GM12878 (cell line): ENCODE results near the gene ZNF281. TPM values are rescaled to one million over a fixed set of nuclear protein-coding genes. Genes with fewer than 3 reads are reported as not detected.

ENCODE experiments used
- ATAC-seq: fragments of 200-7000 bp; cut with Tn5 transposase; 3 replicates; pipeline ENCODE4 v1.9.1; 2020; ENCODE audit warnings: mild to moderate bottlenecking, moderate library complexity
- BruUV-seq: library from RNA; stranded (reverse); fragments of 400-500 nt; replicated peaks from 2 replicates; lab custom pipeline; 2021; lab: Mats Ljungman, UMichigan
- CTCF ChIA-PET: fragments of 300-600 bp; sonication (Branson Sonifier 250); formaldehyde crosslinking; extraction: SDS; loops from one replicate; lab custom pipeline; 2021; ENCODE audit warnings: inconsistent platforms; lab: Yijun Ruan, JAX
- POLR2A ChIA-PET: fragments of 350-600 bp; formaldehyde crosslinking; extraction: SDS; loops from one replicate; lab custom pipeline; 2021; ENCODE audit warnings: inconsistent platforms; lab: Charles Lee
- RAD21 ChIA-PET: fragments of 300-600 bp; sonication (Branson Sonifier 250); formaldehyde crosslinking; loops from one replicate; lab custom pipeline; 2023; ENCODE audit warnings: antibody characterized with exemption; ENCODE audit not compliant: unreplicated experiment; lab: Charles Lee
- SMC1A ChIA-PET: fragments of 300-600 bp; sonication (Branson Sonifier 250); formaldehyde crosslinking; loops from one replicate; lab custom pipeline; 2023; ENCODE audit not compliant: unreplicated experiment, uncharacterized antibody; lab: Charles Lee
- DNase-seq: peaks from one replicate; pipeline ENCODE4 v3.0.0-alpha.2; 2011; ENCODE audit warnings: low read depth, low spot score
- FAIRE-seq: peaks from 3 replicates; lab custom pipeline; 2011; peaks lifted over from hg19 to GRCh38; lab: Jason Lieb, UNC
- H2AFZ ChIP-seq: 2 replicates; pipeline ENCODE4 v1.6.0; 2011; ENCODE audit warnings: low read depth, low read length, control low read depth; ENCODE audit not compliant: control insufficient read depth
- H3K27ac ChIP-seq: 2 replicates; pipeline ENCODE4 v1.5.1; 2011; ENCODE audit warnings: control low read depth; ENCODE audit not compliant: control insufficient read depth, insufficient read depth
- H3K27me3 ChIP-seq, 2 experiments: replicated peaks in 1 of 2; 2 replicates each; pipeline versions ENCODE4 v1.6.0 to v1.6.1; 2011; ENCODE audit warnings: low read length in 1 of 2; ENCODE audit not compliant: control insufficient read depth in 2 of 2, insufficient read depth in 2 of 2
- H3K36me3 ChIP-seq, 2 experiments: 2 replicates each; pipeline ENCODE4 v1.5.1; 2011; ENCODE audit warnings: low read length in 1 of 2; ENCODE audit not compliant: control insufficient read depth in 2 of 2, insufficient read depth in 2 of 2
- H3K4me1 ChIP-seq: 2 replicates; pipeline ENCODE4 v1.6.1; 2011; ENCODE audit warnings: mild to moderate bottlenecking, low read length, moderate library complexity, mixed read lengths; ENCODE audit not compliant: control insufficient read depth, insufficient read depth
- H3K4me2 ChIP-seq: 2 replicates; pipeline ENCODE4 v1.6.0; 2011; ENCODE audit warnings: control low read depth; ENCODE audit not compliant: control insufficient read depth, insufficient read depth
- H3K4me3 ChIP-seq: fragments of 200-600 bp; sonication (generic); 2 replicates; pipeline ENCODE4 v1.5.1; 2016
- H3K79me2 ChIP-seq: 2 replicates; pipeline ENCODE4 v1.6.0; 2011; ENCODE audit warnings: low read length; ENCODE audit not compliant: control insufficient read depth, insufficient read depth
- H3K9ac ChIP-seq: 2 replicates; pipeline ENCODE4 v1.8.0; 2011; ENCODE audit warnings: low read length, control low read depth, mixed read lengths; ENCODE audit not compliant: control insufficient read depth, insufficient read depth
- H3K9me3 ChIP-seq: replicated peaks from 3 replicates; pipeline ENCODE4 v1.5.1; 2011; ENCODE audit warnings: mild to moderate bottlenecking, low read length; ENCODE audit not compliant: control insufficient read depth, insufficient read depth
- H4K20me1 ChIP-seq: 2 replicates; pipeline ENCODE4 v1.6.0; 2011; ENCODE audit not compliant: control insufficient read depth, insufficient read depth
- CHD1 ChIP-seq: IDR thresholded peaks from 2 replicates; pipeline ENCODE4 v1.6.1; 2012; ENCODE audit warnings: low read depth, low read length, improper control_type of control experiment
- GATAD2B ChIP-seq: fragments of 450-650 bp; conservative IDR thresholded peaks from 2 replicates; pipeline ENCODE4 v1.6.1; 2017; ENCODE audit warnings: low read depth, mild to moderate bottlenecking, moderate library complexity
- HCFC1 ChIP-seq: fragments of 150-350 bp; IDR thresholded peaks from 2 replicates; pipeline ENCODE4 v1.6.1; 2014; ENCODE audit warnings: low read length
- JUND ChIP-seq: IDR thresholded peaks from 2 replicates; pipeline ENCODE4 v1.6.1; 2012; ENCODE audit warnings: low read depth, mild to moderate bottlenecking, low read length, improper control_type of control experiment, moderate library complexity
- SIN3A ChIP-seq: IDR thresholded peaks from 2 replicates; pipeline ENCODE4 v1.6.1; 2012; ENCODE audit warnings: low read depth, low read length, improper control_type of control experiment
- SKIL ChIP-seq: fragments of 450-650 bp; IDR thresholded peaks from 2 replicates; pipeline ENCODE4 v1.6.1; 2017; ENCODE audit warnings: mild to moderate bottlenecking, low read depth, inconsistent platforms; ENCODE audit not compliant: poor library complexity, severe bottlenecking
- USF2 ChIP-seq: IDR thresholded peaks from 2 replicates; pipeline ENCODE4 v1.6.1; 2011; ENCODE audit warnings: low read depth, low read length, improper control_type of control experiment, borderline replicate concordance
- ZNF687 ChIP-seq: fragments of 450-650 bp; IDR thresholded peaks from 2 replicates; pipeline ENCODE4 v1.6.1; 2017; ENCODE audit warnings: mild to moderate bottlenecking, moderate library complexity
- WGBS: methylation state at CpG from one replicate; pipeline ENCODE4 v1.1.6; 2016; ENCODE audit warnings: low lambda C conversion rate; ENCODE audit not compliant: insufficient replicate concordance, insufficient coverage; ENCODE audit errors: missing lambda C conversion rate; 5-methylcytosine and 5-hydroxymethylcytosine counted together
- in situ Hi-C: fragments of 300-500 bp; cut with MboI; formaldehyde crosslinking; loops from 9 replicates; pipeline ENCODE4 v1.14.3; 2018; ENCODE audit warnings: mixed read lengths
- intact Hi-C: fragments of 100-400 bp; cut with micrococcal nuclease; formaldehyde crosslinking; loops from one replicate; pipeline ENCODE4 v1.14.2; 2022; ENCODE audit not compliant: unreplicated experiment
- polyA plus RNA-seq, 11 experiments: library from polyadenylated mRNA; depleted of rRNA in 4 of 11; unstranded in 6 of 11; stranded (reverse) in 5 of 11; fragments of >200 nt; fragmentation: Nextera tagmentation in 4 of 11; fragmentation: Illumina TruSeq in 1 of 11; extraction: Ambion mirVana in 4 of 11; extraction: Trizol in 1 of 11; gene quantifications; 1 replicate in 1 of 11; 2 replicates in 10 of 11; pipeline versions ENCODE4 v1.2.1 to v1.2.3, GENCODE V29; 2011 to 2016; ENCODE audit warnings: inconsistent platforms in 2 of 11, missing spikeins in 2 of 11, low read depth in 1 of 11
- total RNA-seq, 4 experiments: library from RNA; depleted of rRNA in 3 of 4; stranded (reverse); fragments of >200 nt in 3 of 4; fragmentation: Illumina TruSeq in 1 of 4; extraction: Trizol in 1 of 4; gene quantifications; 2 replicates each; pipeline versions ENCODE4 v1.2.1 to v1.2.3, GENCODE V29; 2013 to 2021

Gene ZNF281
- total and polyA plus RNA-seq, 10 of the 15 experiments (the other 5 are each of a cell fraction or from before 2014, with no cell fraction given): 8.3 to 21.8 (median 15.4) TPM

- no peak for TF ChIP-seq SKIL
- no peak for TF ChIP-seq GATAD2B
Measured at GRCh38 chr1:200398373-200398772, 11.5 kb downstream of the ZNF281 start (continued).

GRCh38 chr1:200392625-200393185 lies 17.1 kb downstream of the ZNF281 start:
- POLR2A ChIA-PET: no interaction called here
- RAD21 ChIA-PET: no interaction called here
- 97% methylated on average over 7 of the region's 7 CpGs for WGBS
- H3K27me3 ChIP-seq: no peaks in the 10 kb centered on the region
- H3K9me3 ChIP-seq: no peaks in the 10 kb centered on the region
- in situ Hi-C loops (no loop called here), intact Hi-C loops (no loop called here)
- no peak overlapping the region for H3K27ac ChIP-seq
- H3K4me3 ChIP-seq: no peak overlapping the region
- CTCF ChIA-PET: interaction anchor here (0.7 kb wide), 1 partner anchor 14 kb away, joined by 3 read pairs; no protein-coding TSS in a partner anchor
- no peak overlapping the region for H3K9ac ChIP-seq
- H4K20me1 ChIP-seq: no peaks in the 10 kb centered on the region
- H3K4me2 ChIP-seq: no peak overlapping the region
- H3K36me3 ChIP-seq: no peaks in the 10 kb centered on the region
- no peak for TF ChIP-seq SIN3A
- no peak for TF ChIP-seq CHD1
- no peak for TF ChIP-seq JUND
- no peak for TF ChIP-seq USF2
- no peak for TF ChIP-seq HCFC1
- TF ChIP-seq ZNF687: no peak
- H2AFZ ChIP-seq: no peak overlapping the region
- SMC1A ChIA-PET: no interaction called here
- H3K79me2 ChIP-seq: no peaks in the 10 kb centered on the region
- H3K4me1 ChIP-seq: no peaks in the 10 kb centered on the region
- FAIRE-seq (no peak), ATAC-seq (no peak), DNase-seq (no peak)
- no TSS peak for BruUV-seq
